Measurements from ENCODE around the gene DHRS3.

The DHRS3 gene

DNA sequence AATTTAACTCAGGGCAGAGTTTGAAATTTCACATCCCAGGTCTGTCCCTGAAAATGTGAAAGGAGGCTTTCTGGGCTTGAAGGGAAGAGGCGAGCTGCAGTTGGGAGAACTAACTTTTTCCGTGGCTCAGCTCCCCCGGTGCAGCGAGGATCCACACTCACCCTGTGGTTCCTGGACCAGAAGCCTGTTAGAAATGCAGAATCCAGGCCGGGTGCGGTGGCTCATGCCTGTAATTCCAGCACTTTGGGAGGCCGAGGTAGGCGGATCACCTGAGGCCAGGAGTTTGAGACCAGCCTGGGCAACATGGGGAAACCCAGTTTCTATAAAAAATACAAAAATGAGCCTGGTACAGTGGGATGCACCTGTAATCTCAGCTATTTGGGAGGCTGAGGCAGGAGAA lies 2.9 kb upstream of the DHRS3 start:
- no peaks in the 10 kb centered on the region for H3K27me3 ChIP-seq (ENCODE audit: low read depth, low read length)
- no peaks in the 10 kb centered on the region for H3K9me3 ChIP-seq (ENCODE audit: insufficient read depth, low read length)
- H3K36me3 ChIP-seq (replicated peaks; ENCODE audit: low read depth, low read length) = no peaks in the 10 kb centered on the region
- H3K79me2 ChIP-seq (ENCODE audit: low read length) = no peaks in the 10 kb centered on the region
- no peaks in the 10 kb centered on the region for H4K20me1 ChIP-seq (ENCODE audit: insufficient read depth, low read length)
- H3K4me2 ChIP-seq (ENCODE audit: low read length) = no peak overlapping the region
- no peak overlapping the region for H2AFZ ChIP-seq (ENCODE audit: low read depth, low read length)
- no peaks in the 10 kb centered on the region for H3K4me1 ChIP-seq (ENCODE audit: low read length)
- no peak overlapping the region for H3K9ac ChIP-seq (ENCODE audit: low read length)
- H3K27ac ChIP-seq (ENCODE audit: low read length) = no peak overlapping the region
- no peak overlapping the region for H3K4me3 ChIP-seq (ENCODE audit: low read length)
- TF ChIP-seq, protein P1, sequence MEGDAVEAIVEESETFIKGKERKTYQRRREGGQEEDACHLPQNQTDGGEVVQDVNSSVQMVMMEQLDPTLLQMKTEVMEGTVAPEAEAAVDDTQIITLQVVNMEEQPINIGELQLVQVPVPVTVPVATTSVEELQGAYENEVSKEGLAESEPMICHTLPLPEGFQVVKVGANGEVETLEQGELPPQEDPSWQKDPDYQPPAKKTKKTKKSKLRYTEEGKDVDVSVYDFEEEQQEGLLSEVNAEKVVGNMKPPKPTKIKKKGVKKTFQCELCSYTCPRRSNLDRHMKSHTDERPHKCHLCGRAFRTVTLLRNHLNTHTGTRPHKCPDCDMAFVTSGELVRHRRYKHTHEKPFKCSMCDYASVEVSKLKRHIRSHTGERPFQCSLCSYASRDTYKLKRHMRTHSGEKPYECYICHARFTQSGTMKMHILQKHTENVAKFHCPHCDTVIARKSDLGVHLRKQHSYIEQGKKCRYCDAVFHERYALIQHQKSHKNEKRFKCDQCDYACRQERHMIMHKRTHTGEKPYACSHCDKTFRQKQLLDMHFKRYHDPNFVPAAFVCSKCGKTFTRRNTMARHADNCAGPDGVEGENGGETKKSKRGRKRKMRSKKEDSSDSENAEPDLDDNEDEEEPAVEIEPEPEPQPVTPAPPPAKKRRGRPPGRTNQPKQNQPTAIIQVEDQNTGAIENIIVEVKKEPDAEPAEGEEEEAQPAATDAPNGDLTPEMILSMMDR (IDR thresholded peaks at IDR 0.05; ENCODE audit: low read depth, low read length) = no peak
- TF ChIP-seq EZH2phosphoT487 (IDR thresholded peaks at IDR 0.05; ENCODE audit: low read depth) = no peak

DNA sequence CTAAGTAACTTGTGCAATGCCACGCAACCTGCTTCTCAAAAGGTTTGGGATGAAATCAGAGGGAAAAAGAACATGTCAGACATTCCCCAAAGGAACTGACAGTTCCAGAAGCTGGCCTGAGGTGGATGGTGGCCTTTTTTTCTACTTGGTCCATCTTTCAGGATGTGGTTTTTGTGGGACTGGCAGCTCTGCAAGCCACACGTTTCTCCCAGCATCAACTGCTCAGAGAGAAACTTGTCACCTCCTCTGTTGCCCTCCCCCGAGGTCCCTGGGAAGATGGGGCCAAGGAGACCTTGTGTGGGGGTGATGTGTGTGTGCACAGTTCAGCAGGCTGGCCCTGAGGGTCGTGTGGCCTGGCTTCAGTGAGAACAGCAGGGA lies 2.5 kb upstream of the DHRS3 start:
- TF ChIP-seq, protein P1 (IDR thresholded peaks at IDR 0.05; ENCODE audit: low read depth, low read length) = no peak
- TF ChIP-seq EZH2phosphoT487 (IDR thresholded peaks at IDR 0.05; ENCODE audit: low read depth) = no peak
- no peak overlapping the region for H2AFZ ChIP-seq (ENCODE audit: low read depth, low read length)
- no peaks in the 10 kb centered on the region for H3K79me2 ChIP-seq (ENCODE audit: low read length)
- no peak overlapping the region for H3K4me3 ChIP-seq (ENCODE audit: low read length)
- H3K9ac ChIP-seq (ENCODE audit: low read length) = no peak overlapping the region
- H3K27ac ChIP-seq (ENCODE audit: low read length) = no peak overlapping the region
- H3K4me1 ChIP-seq (ENCODE audit: low read length) = peaks cover 4% of the 10 kb centered on the region
- H3K27me3 ChIP-seq (ENCODE audit: low read depth, low read length) = no peaks in the 10 kb centered on the region
- no peak overlapping the region for H3K4me2 ChIP-seq (ENCODE audit: low read length)
- no peaks in the 10 kb centered on the region for H3K9me3 ChIP-seq (ENCODE audit: insufficient read depth, low read length)
- no peaks in the 10 kb centered on the region for H4K20me1 ChIP-seq (ENCODE audit: insufficient read depth, low read length)
- H3K36me3 ChIP-seq (replicated peaks; ENCODE audit: low read depth, low read length) = no peaks in the 10 kb centered on the region

DNA sequence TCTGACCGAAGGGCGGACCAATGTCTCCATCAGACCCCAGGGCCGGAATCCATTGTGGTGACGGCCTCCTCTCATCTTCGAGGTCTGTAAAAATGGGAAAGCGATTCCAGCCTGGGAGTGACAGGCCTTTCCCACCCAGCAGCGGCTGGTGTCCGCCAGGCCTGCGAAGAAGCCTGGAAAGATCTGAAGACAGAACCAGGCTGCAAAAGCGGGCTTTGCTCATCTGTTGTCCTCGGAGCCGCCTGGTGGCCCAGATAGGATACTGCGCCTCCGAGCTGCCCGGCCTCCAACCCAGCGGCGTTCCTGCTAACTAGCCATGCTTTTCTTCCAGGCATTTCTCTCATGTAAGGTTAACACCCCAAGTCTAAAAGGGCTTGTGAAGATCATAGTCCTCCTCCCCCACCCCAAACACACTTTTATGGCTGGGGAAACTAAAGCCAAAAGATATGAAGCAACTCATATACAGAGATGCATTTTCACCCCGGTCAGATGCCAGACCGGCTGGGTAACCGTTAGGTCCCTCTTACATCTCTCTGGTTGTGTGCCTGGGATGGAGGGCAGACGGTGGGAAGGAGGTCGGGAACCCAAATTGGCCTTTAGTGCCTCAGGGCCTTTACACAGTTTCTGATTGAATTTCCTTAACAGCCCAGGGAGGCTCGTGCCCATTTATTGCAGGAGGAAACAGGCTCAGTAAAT lies 1.9 kb upstream of the DHRS3 start:
- Histone ChIP-seq H3K27me3 (ENCODE audit: low read depth, low read length) (no peaks in the 10 kb centered on the region), H3K27ac (ENCODE audit: low read length) (no peak overlapping the region), H3K4me3 (ENCODE audit: low read length) (no peak overlapping the region), H2AFZ (ENCODE audit: low read depth, low read length) (no peak overlapping the region; the same call in 1 of the 2 replicates), H3K9ac (ENCODE audit: low read length) (no peak overlapping the region), H3K4me1 (ENCODE audit: low read length) (peaks cover 8% of the 10 kb centered on the region), H3K9me3 (ENCODE audit: insufficient read depth, low read length) (no peaks in the 10 kb centered on the region), H3K79me2 (ENCODE audit: low read length) (no peaks in the 10 kb centered on the region), H4K20me1 (ENCODE audit: insufficient read depth, low read length) (no peaks in the 10 kb centered on the region), H3K4me2 (ENCODE audit: low read length) (no peak overlapping the region), H3K36me3 (replicated peaks; ENCODE audit: low read depth, low read length) (no peaks in the 10 kb centered on the region)
- TF ChIP-seq, protein P1 (IDR thresholded peaks at IDR 0.05; ENCODE audit: low read depth, low read length) = peak; percentile 67
- TF ChIP-seq EZH2phosphoT487 (IDR thresholded peaks at IDR 0.05; ENCODE audit: low read depth) = no peak

DNA sequence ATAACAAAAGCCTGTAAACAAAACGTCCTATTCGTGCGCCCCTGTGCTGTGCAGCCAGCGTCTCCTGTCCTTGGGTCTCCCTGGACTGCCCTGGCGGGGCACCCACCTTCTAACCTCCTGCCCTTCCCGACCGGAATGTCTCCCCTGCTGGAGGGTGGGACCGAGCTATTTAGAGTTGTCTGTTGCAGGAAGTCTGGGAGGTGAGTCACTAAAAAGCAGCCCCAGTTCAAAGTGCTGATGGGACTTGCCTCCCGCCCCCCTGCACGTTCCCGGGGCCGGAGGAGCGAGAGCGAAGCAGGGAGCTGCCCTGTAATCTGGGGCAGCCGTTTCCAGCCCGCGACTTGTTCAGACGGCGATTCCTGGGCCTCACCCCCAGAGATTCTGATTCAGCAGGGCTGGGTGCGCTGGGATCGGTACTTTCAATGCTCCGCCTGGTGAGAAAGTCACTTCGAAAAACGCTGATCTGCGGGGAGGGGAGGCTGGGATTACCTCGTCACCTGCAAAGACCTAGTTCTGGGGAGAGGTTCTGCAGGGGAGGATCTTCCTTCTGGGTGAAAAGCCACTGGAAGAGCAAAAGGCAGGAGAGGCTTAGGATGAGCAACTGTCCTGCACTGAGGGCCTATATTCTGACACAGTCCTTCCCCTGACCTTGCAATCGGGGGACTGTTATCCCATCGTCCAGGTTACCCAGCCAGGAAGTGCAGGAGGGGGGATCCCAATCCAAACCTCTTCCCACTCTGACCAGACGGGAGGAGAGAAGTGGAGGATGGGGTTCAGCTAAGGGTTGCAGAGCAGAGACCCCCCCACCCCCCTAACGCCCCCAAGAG lies 1.2 kb upstream of the DHRS3 start:
- H3K9me3 ChIP-seq (ENCODE audit: insufficient read depth, low read length) = no peaks in the 10 kb centered on the region
- H3K9ac ChIP-seq (ENCODE audit: low read length) = no peak overlapping the region
- no peaks in the 10 kb centered on the region for H3K27me3 ChIP-seq (ENCODE audit: low read depth, low read length)
- H3K4me1 ChIP-seq (ENCODE audit: low read length) = peaks cover 8% of the 10 kb centered on the region
- no peak for TF ChIP-seq EZH2phosphoT487 (IDR thresholded peaks at IDR 0.05; ENCODE audit: low read depth)
- TF ChIP-seq, protein P1 (IDR thresholded peaks at IDR 0.05; ENCODE audit: low read depth, low read length) = no peak
- H2AFZ ChIP-seq (ENCODE audit: low read depth, low read length) = no peak overlapping the region
- H3K27ac ChIP-seq (ENCODE audit: low read length) = no peak overlapping the region
- H3K4me3 ChIP-seq (ENCODE audit: low read length) = no peak overlapping the region
- no peaks in the 10 kb centered on the region for H3K79me2 ChIP-seq (ENCODE audit: low read length)
- no peak overlapping the region for H3K4me2 ChIP-seq (ENCODE audit: low read length)
- no peaks in the 10 kb centered on the region for H4K20me1 ChIP-seq (ENCODE audit: insufficient read depth, low read length)
- no peaks in the 10 kb centered on the region for H3K36me3 ChIP-seq (replicated peaks; ENCODE audit: low read depth, low read length)
